K562 (cell line): ENCODE results near the gene ABHD8. TPM values are rescaled to one million over a fixed set of nuclear protein-coding genes. Genes with fewer than 3 reads are reported as not detected.

Source experiments
- ATAC-seq: fragments of 200-7000 bp; cut with Tn5 transposase; 3 replicates; pipeline ENCODE4 v1.9.1; 2020; ENCODE audit warnings: moderate library complexity
- BruUV-seq: library from RNA; stranded (reverse); fragments of 400-500 nt; replicated peaks from 2 replicates; lab custom pipeline; 2021; lab: Mats Ljungman, UMichigan
- CTCF ChIA-PET: fragments of 300-600 bp; formaldehyde crosslinking; extraction: SDS; loops from one replicate; lab custom pipeline; 2021; ENCODE audit warnings: low intra/inter-chr PET ratio; lab: Yijun Ruan, JAX
- POLR2A ChIA-PET: fragments of 300-600, 350-650 bp; sonication (Branson Sonifier 250); formaldehyde crosslinking; extraction: SDS; loops from one replicate; lab custom pipeline; 2021; ENCODE audit warnings: antibody characterized with exemption, inconsistent platforms; lab: Yijun Ruan, JAX
- DNase-seq, 4 experiments: peaks; one replicate each; pipeline versions ENCODE4 v3.0.0 to v3.0.0-alpha.2; 2011 to 2018; ENCODE audit warnings: low spot score in 3 of 4, mixed read lengths in 3 of 4; ENCODE audit errors: extremely low read depth in 1 of 4
- FAIRE-seq: peaks from 2 replicates; lab custom pipeline; 2011; peaks lifted over from hg19 to GRCh38; lab: Jason Lieb, UNC
- H2AFZ ChIP-seq: 2 replicates; pipeline ENCODE4 v1.6.0; 2011; ENCODE audit warnings: low read depth, low read length, control low read depth, inconsistent platforms
- H3K27ac ChIP-seq: fragments of 200-600 bp; 3 replicates; pipeline ENCODE4 v1.8.0; 2011; ENCODE audit warnings: low read depth, mild to moderate bottlenecking, control low read depth, inconsistent platforms, low read length, moderate library complexity, mixed read lengths; ENCODE audit errors: extremely low read depth
- H3K27me3 ChIP-seq, 2 experiments: fragments of 300-600 bp in 1 of 2; 2 replicates in 1 of 2; 3 replicates in 1 of 2; pipeline versions ENCODE4 v1.6.0 to v1.8.0; 2011; ENCODE audit warnings: inconsistent platforms in 2 of 2, low read length in 2 of 2, mild to moderate bottlenecking in 1 of 2, mixed read lengths in 1 of 2, moderate library complexity in 1 of 2; ENCODE audit not compliant: control insufficient read depth in 2 of 2, insufficient read depth in 2 of 2
- H3K36me3 ChIP-seq: fragments of 300-600 bp; 3 replicates; pipeline ENCODE4 v1.8.0; 2011; ENCODE audit warnings: mild to moderate bottlenecking, low read length, inconsistent platforms; ENCODE audit not compliant: control insufficient read depth, insufficient read depth
- H3K4me1 ChIP-seq, 2 experiments: fragments of 200-600 bp in 1 of 2; replicated peaks in 1 of 2; 2 replicates in 1 of 2; 3 replicates in 1 of 2; pipeline versions ENCODE4 v1.5.1 to v1.8.0; 2011; ENCODE audit warnings: inconsistent platforms in 2 of 2, low read length in 2 of 2, mild to moderate bottlenecking in 1 of 2, mixed read lengths in 1 of 2, moderate library complexity in 1 of 2; ENCODE audit not compliant: control insufficient read depth in 2 of 2, insufficient read depth in 2 of 2
- H3K4me2 ChIP-seq: 2 replicates; pipeline ENCODE4 v1.6.1; 2011; ENCODE audit warnings: low read length, control low read depth, inconsistent platforms, mixed read lengths; ENCODE audit not compliant: insufficient read depth
- H3K4me3 ChIP-seq: fragments of 200-600 bp; sonication (generic), shearing (Covaris generic); 2 replicates; pipeline ENCODE4 v1.5.1; 2016; ENCODE audit warnings: control low read depth, inconsistent platforms
- H3K79me2 ChIP-seq: fragments of 200-600 bp; 3 replicates; pipeline ENCODE4 v1.8.0; 2011; ENCODE audit warnings: low read length, inconsistent platforms; ENCODE audit not compliant: control insufficient read depth, insufficient read depth
- H3K9ac ChIP-seq, 2 experiments: 2 replicates each; pipeline versions ENCODE4 v1.6.0 to v1.6.1; 2011; ENCODE audit warnings: low read depth in 2 of 2, low read length in 2 of 2, control low read depth in 1 of 2, inconsistent platforms in 1 of 2, mild to moderate bottlenecking in 1 of 2, mixed read lengths in 1 of 2; ENCODE audit not compliant: insufficient read depth in 1 of 2
- H3K9me1 ChIP-seq: one replicate; pipeline ENCODE4 v1.6.0; 2011; ENCODE audit warnings: inconsistent platforms, mild to moderate bottlenecking, low read length, moderate library complexity; ENCODE audit not compliant: control insufficient read depth, insufficient read depth
- H3K9me3 ChIP-seq: replicated peaks from 2 replicates; pipeline ENCODE4 v1.5.1; 2011; ENCODE audit warnings: low read depth, low read length, inconsistent platforms; ENCODE audit not compliant: control insufficient read depth, insufficient read depth
- H4K20me1 ChIP-seq: replicated peaks from 2 replicates; pipeline ENCODE4 v1.6.1; 2011; ENCODE audit warnings: low read length, inconsistent platforms, mixed read lengths; ENCODE audit not compliant: control insufficient read depth, insufficient read depth
- ATF3 ChIP-seq, 2 experiments: fragments of 450-650 bp in 1 of 2; sonication (generic) in 1 of 2; formaldehyde crosslinking in 1 of 2; IDR thresholded peaks in 1 of 2; conservative IDR thresholded peaks in 1 of 2; 2 replicates each; pipeline versions ENCODE4 v1.6.1 to v1.8.1; 2016 to 2023; ENCODE audit warnings: mild to moderate bottlenecking in 2 of 2, moderate library complexity in 2 of 2, inconsistent platforms in 1 of 2, missing genetic modification reagents in 1 of 2
- CBX5 ChIP-seq: IDR thresholded peaks from 2 replicates; pipeline ENCODE4 v1.6.1; 2014; ENCODE audit warnings: low read depth, borderline replicate concordance
- CCNT2 ChIP-seq: IDR thresholded peaks from 2 replicates; pipeline ENCODE4 v1.6.1; 2011; ENCODE audit warnings: borderline replicate concordance, low read depth, mild to moderate bottlenecking, moderate library complexity, mixed read lengths, low read length; ENCODE audit not compliant: insufficient read length; ENCODE audit errors: extremely low read depth
- FOXA3 ChIP-seq, 2 experiments: fragments of 450-650 bp in 1 of 2; sonication (generic) in 1 of 2; formaldehyde crosslinking; IDR thresholded peaks in 1 of 2; conservative IDR thresholded peaks in 1 of 2; 2 replicates each; pipeline versions ENCODE4 v1.4.0 to v1.8.0; 2020 to 2022; ENCODE audit warnings: mild to moderate bottlenecking in 2 of 2, missing genetic modification reagents in 1 of 2
- SMAD3 ChIP-seq: fragments of 450-650 bp; formaldehyde crosslinking; conservative IDR thresholded peaks from 2 replicates; pipeline ENCODE4 v1.4.0; 2020; ENCODE audit warnings: mild to moderate bottlenecking
- STAT5B ChIP-seq: fragments of 250-450 bp; sonication (Bioruptor Pico); IDR thresholded peaks from 2 replicates; pipeline ENCODE4 v1.8.0; 2021; ENCODE audit warnings: mild to moderate bottlenecking, inconsistent platforms
- TEAD4 ChIP-seq, 2 experiments: sonication (generic) in 1 of 2; formaldehyde crosslinking in 1 of 2; IDR thresholded peaks; 2 replicates each; pipeline versions ENCODE4 v1.6.1 to v1.8.0; 2012 to 2022; ENCODE audit warnings: borderline replicate concordance in 1 of 2, inconsistent platforms in 1 of 2, low read length in 1 of 2, mild to moderate bottlenecking in 1 of 2, missing genetic modification reagents in 1 of 2
- THAP12 ChIP-seq: fragments of 250-450 bp; sonication (Bioruptor Pico); IDR thresholded peaks from 2 replicates; pipeline ENCODE4 v1.9.0; 2021; ENCODE audit warnings: mild to moderate bottlenecking, inconsistent platforms
- ZNF511 ChIP-seq: sonication (generic); formaldehyde crosslinking; IDR thresholded peaks from 2 replicates; pipeline ENCODE4 v1.8.0; 2022; ENCODE audit warnings: mild to moderate bottlenecking, missing genetic modification reagents
- WGBS: fragments of 100-300 bp; shearing (Covaris generic); methylation state at CpG from one replicate; pipeline ENCODE4 v1.1.6; 2016; ENCODE audit warnings: low coverage, mixed read lengths; ENCODE audit not compliant: insufficient coverage; ENCODE audit errors: missing lambda C conversion rate; 5-methylcytosine and 5-hydroxymethylcytosine counted together
- in situ Hi-C: fragments of 300-500 bp; cut with MboI; formaldehyde crosslinking; loops from 4 replicates; pipeline ENCODE4 v1.15.0; 2018; ENCODE audit warnings: inconsistent platforms, mixed read lengths
- intact Hi-C: fragments of 100-400 bp; cut with micrococcal nuclease; formaldehyde crosslinking; loops from 2 replicates; pipeline ENCODE4 v1.14.2; 2022
- polyA plus RNA-seq, 8 experiments: library from polyadenylated mRNA; depleted of rRNA in 4 of 8; stranded (reverse) in 5 of 8; unstranded in 3 of 8; fragments of >200 nt; fragmentation: Nextera tagmentation in 2 of 8; fragmentation: Illumina TruSeq in 1 of 8; extraction: Ambion mirVana in 2 of 8; extraction: Trizol in 1 of 8; gene quantifications; 2 replicates each; pipeline versions ENCODE4 v1.2.1 to v1.2.3, GENCODE V29; 2011 to 2014; ENCODE audit warnings: inconsistent platforms in 1 of 8, missing spikeins in 1 of 8
- total RNA-seq, 7 experiments: library from RNA; depleted of rRNA in 6 of 7; stranded (reverse); fragments of >200 nt in 6 of 7; fragmentation: Illumina TruSeq in 2 of 7; extraction: Trizol in 2 of 7; gene quantifications; 2 replicates each; pipeline versions ENCODE4 v1.2.1 to v1.2.3, GENCODE V29; 2011 to 2021; ENCODE audit warnings: low replicate concordance in 1 of 7

ABHD8 gene
- total and polyA plus RNA-seq, 9 of the 15 experiments (the other 6 are each of a cell fraction or from before 2014, with no cell fraction given) = 0.04 to 6.6 (median 2.0) TPM; not detected in 1

GRCh38 chr19:17326595-17326966 is 23.4 kb upstream of the ABHD8 start (continued):
- no peak for TF ChIP-seq THAP12 (CRISPR knock-in tag)
- no peak for TF ChIP-seq TEAD4 (IDR thresholded peaks at IDR 0.05; ENCODE audit: low read length)
- no peak for TF ChIP-seq TEAD4 (CRISPR knock-in tag; IDR thresholded peaks at IDR 0.05; ENCODE audit: borderline replicate concordance)

GRCh38 chr19:17325881-17326594 is 22.8 kb upstream of the ABHD8 start:
- ATAC-seq (no peak), DNase-seq (no peak), FAIRE-seq (no peak)
- in situ Hi-C loops (no loop called here), intact Hi-C loops (no loop called here)
- peaks cover 21% of the 10 kb centered on the region for H3K36me3 ChIP-seq
- BruUV-seq = no TSS peak
- no peaks in the 10 kb centered on the region for H3K9me3 ChIP-seq
- H3K9me1 ChIP-seq = peaks cover 4% of the 10 kb centered on the region
- no peak overlapping the region for H3K4me3 ChIP-seq
- H3K27ac ChIP-seq = no peak overlapping the region
- H3K27me3 ChIP-seq = no peaks in the 10 kb centered on the region
- 74% methylated on average over 17 of the region's 17 CpGs for WGBS
- H4K20me1 ChIP-seq = no peaks in the 10 kb centered on the region; the same call in 1 of the 2 replicates
- H2AFZ ChIP-seq = no peak overlapping the region
- H3K79me2 ChIP-seq = no peaks in the 10 kb centered on the region
- no peak overlapping the region for H3K4me2 ChIP-seq
- no peak overlapping the region for H3K9ac ChIP-seq
- ChIA-PET POLR2A (interaction anchor here (0.6 to 6.9 kb wide), 4 partner anchors 8 to 63 kb away, joined by 3 to 41 read pairs (median 8); partner anchors contain the start of genes ANO8 and DDA1), CTCF (no interaction called here)
- H3K4me1 ChIP-seq = peaks cover 3 to 56% of the 10 kb centered on the region in 2 experiments; a peak in 4 of 5 replicates
- no peak for TF ChIP-seq ZNF511 (CRISPR knock-in tag)
- TF ChIP-seq STAT5B (CRISPR knock-in tag) = no peak
- TF ChIP-seq CBX5 = no peak
- TF ChIP-seq ATF3 (IDR thresholded peaks at IDR 0.05) = no peak
- TF ChIP-seq ATF3 (CRISPR knock-in tag; conservative IDR thresholded peaks at IDR 0.05) = no peak
- no peak for TF ChIP-seq CCNT2
- no peak for TF ChIP-seq FOXA3 (CRISPR knock-in tag; conservative IDR thresholded peaks at IDR 0.05 in 1 of 2, IDR thresholded peaks at IDR 0.05 in 1 of 2)
- TF ChIP-seq SMAD3 = no peak
